ENCODE measurements around the gene RYR3.

Gene RYR3

GRCh38 chr15:33720952-33721351 lies 410.2 kb downstream of the RYR3 start:
- no peak overlapping the region for H3K4me3 ChIP-seq (ENCODE audit: low read length)
- H3K4me1 ChIP-seq (ENCODE audit: insufficient read depth, low read length) = no peaks in the 10 kb centered on the region
- H2AFZ ChIP-seq (ENCODE audit: low read depth, low read length) = no peak overlapping the region
- H3K36me3 ChIP-seq (ENCODE audit: insufficient read depth, low read length) = no peaks in the 10 kb centered on the region
- no peaks in the 10 kb centered on the region for H3K9me3 ChIP-seq (ENCODE audit: low read length)
- H3K27me3 ChIP-seq (ENCODE audit: insufficient read depth, low read length) = no peaks in the 10 kb centered on the region

GRCh38 chr15:33722005-33722672 lies 411.4 kb downstream of the RYR3 start:
- Histone ChIP-seq H3K36me3 (ENCODE audit: insufficient read depth, low read length) (no peaks in the 10 kb centered on the region), H3K4me3 (ENCODE audit: low read length) (no peak overlapping the region), H3K9me3 (ENCODE audit: low read length) (no peaks in the 10 kb centered on the region), H2AFZ (ENCODE audit: low read depth, low read length) (no peak overlapping the region), H3K4me1 (ENCODE audit: insufficient read depth, low read length) (no peaks in the 10 kb centered on the region), H3K27me3 (ENCODE audit: insufficient read depth, low read length) (no peaks in the 10 kb centered on the region)

DNA sequence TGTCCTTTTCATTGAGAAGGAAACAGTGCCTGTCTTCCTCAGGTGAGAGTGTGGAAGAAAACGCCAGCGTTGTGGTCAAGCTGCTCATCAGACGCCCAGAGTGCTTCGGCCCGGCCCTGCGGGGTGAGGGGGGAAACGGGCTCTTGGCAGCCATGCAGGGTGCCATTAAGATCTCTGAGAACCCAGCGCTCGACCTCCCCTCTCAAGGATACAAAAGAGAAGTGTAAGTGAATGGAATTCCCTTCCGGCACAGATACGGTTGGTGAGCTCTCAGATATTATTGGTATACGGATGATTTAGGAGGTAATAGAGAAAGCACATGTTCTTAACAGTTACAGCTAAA lies 411.9 kb downstream of the RYR3 start:
- no peaks in the 10 kb centered on the region for H3K9me3 ChIP-seq (ENCODE audit: low read length)
- no peaks in the 10 kb centered on the region for H3K36me3 ChIP-seq (ENCODE audit: insufficient read depth, low read length)
- H3K27me3 ChIP-seq (ENCODE audit: insufficient read depth, low read length) = no peaks in the 10 kb centered on the region
- H2AFZ ChIP-seq (ENCODE audit: low read depth, low read length) = no peak overlapping the region
- no peaks in the 10 kb centered on the region for H3K4me1 ChIP-seq (ENCODE audit: insufficient read depth, low read length)
- H3K4me3 ChIP-seq (ENCODE audit: low read length) = no peak overlapping the region

DNA sequence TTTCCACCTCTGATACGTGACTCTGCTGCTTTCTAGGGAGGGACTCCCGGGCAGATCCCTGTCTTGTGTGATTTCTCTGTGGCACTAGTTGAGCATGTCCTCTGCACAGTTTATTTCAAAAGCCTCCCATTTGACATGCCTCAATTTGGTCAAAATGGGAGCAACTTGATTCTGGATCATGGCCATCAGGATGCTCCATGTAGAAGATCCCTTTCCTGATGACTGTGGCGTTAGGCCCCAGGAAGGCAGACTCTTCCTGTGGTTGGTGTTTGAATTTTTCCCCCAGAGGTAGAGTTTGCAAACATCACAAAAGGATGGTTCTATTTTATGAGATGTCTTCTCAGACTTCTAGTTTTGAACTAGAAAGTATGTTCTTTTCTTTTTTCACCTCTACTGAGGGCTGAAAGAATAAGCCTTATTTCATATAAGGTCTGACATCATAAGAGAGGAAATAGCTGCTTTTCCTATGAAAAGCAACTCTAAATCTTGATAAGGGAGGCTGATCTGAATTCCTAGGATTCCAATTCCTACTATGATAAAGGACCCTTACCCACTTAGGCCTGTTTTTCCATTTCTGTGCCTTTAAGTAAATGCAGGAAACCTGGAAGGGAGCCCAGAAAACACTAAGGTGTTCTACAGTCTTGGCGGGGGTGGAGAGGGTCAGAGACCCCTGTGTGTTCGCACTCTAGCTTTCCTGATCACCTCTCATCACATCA lies 413.7 kb downstream of the RYR3 start:
- Histone ChIP-seq H3K27me3 (ENCODE audit: insufficient read depth, low read length) (no peaks in the 10 kb centered on the region), H3K36me3 (ENCODE audit: insufficient read depth, low read length) (no peaks in the 10 kb centered on the region), H3K4me1 (ENCODE audit: insufficient read depth, low read length) (no peaks in the 10 kb centered on the region), H3K4me3 (ENCODE audit: low read length) (no peak overlapping the region), H3K9me3 (ENCODE audit: low read length) (no peaks in the 10 kb centered on the region), H2AFZ (ENCODE audit: low read depth, low read length) (no peak overlapping the region)

- Histone ChIP-seq H3K4me1 (ENCODE audit: insufficient read depth, low read length) (no peaks in the 10 kb centered on the region), H2AFZ (ENCODE audit: low read depth, low read length) (no peak overlapping the region), H3K36me3 (ENCODE audit: insufficient read depth, low read length) (no peaks in the 10 kb centered on the region), H3K4me3 (ENCODE audit: low read length) (no peak overlapping the region), H3K27me3 (ENCODE audit: insufficient read depth, low read length) (no peaks in the 10 kb centered on the region), H3K9me3 (ENCODE audit: low read length) (no peaks in the 10 kb centered on the region)
Measured at GRCh38 chr15:33729653-33730052, 418.9 kb downstream of the RYR3 start.

- Histone ChIP-seq H3K36me3 (ENCODE audit: insufficient read depth, low read length) (no peaks in the 10 kb centered on the region), H3K4me3 (ENCODE audit: low read length) (no peak overlapping the region), H2AFZ (ENCODE audit: low read depth, low read length) (no peak overlapping the region), H3K4me1 (ENCODE audit: insufficient read depth, low read length) (no peaks in the 10 kb centered on the region), H3K9me3 (ENCODE audit: low read length) (no peaks in the 10 kb centered on the region), H3K27me3 (ENCODE audit: insufficient read depth, low read length) (no peaks in the 10 kb centered on the region)
Measured at GRCh38 chr15:33730815-33731214, 420.0 kb downstream of the RYR3 start.

GRCh38 chr15:33735143-33735542 lies 424.4 kb downstream of the RYR3 start:
- Histone ChIP-seq H3K4me1 (ENCODE audit: insufficient read depth, low read length) (no peaks in the 10 kb centered on the region), H3K9me3 (ENCODE audit: low read length) (no peaks in the 10 kb centered on the region), H3K27me3 (ENCODE audit: insufficient read depth, low read length) (no peaks in the 10 kb centered on the region), H2AFZ (ENCODE audit: low read depth, low read length) (no peak overlapping the region), H3K4me3 (ENCODE audit: low read length) (no peak overlapping the region), H3K36me3 (ENCODE audit: insufficient read depth, low read length) (no peaks in the 10 kb centered on the region)

DNA sequence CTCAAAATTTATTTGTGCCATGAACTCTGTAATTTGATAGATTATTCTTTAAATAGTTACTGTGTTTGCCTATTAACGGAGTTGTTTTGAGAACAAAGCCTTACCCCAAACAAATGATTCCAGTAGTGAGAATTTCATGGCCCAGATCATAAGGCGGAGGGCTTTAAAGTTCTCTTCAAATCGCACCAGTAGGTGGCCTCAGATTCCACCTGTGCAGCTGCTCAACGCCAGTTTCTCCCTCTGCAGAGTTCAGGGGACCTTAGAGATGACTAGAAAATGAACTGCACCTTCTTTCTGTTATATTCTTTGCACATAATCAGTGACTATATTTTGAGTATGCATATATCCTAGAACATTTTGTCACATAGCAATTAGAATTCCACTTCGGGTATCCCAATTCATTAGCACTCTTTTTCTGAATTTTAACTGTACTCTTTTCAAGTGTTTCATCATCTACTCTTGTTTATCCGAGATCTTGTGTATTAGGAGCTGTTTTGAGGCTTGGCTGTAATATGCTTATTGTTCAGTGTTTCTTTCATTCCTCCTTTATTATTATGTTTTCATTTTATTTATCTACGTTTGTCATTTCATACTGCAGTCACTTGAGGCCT lies 425.0 kb downstream of the RYR3 start:
- Histone ChIP-seq H3K4me1 (ENCODE audit: insufficient read depth, low read length) (no peaks in the 10 kb centered on the region), H3K9me3 (ENCODE audit: low read length) (no peaks in the 10 kb centered on the region), H3K27me3 (ENCODE audit: insufficient read depth, low read length) (no peaks in the 10 kb centered on the region), H2AFZ (ENCODE audit: low read depth, low read length) (no peak overlapping the region), H3K36me3 (ENCODE audit: insufficient read depth, low read length) (no peaks in the 10 kb centered on the region), H3K4me3 (ENCODE audit: low read length) (no peak overlapping the region)

DNA sequence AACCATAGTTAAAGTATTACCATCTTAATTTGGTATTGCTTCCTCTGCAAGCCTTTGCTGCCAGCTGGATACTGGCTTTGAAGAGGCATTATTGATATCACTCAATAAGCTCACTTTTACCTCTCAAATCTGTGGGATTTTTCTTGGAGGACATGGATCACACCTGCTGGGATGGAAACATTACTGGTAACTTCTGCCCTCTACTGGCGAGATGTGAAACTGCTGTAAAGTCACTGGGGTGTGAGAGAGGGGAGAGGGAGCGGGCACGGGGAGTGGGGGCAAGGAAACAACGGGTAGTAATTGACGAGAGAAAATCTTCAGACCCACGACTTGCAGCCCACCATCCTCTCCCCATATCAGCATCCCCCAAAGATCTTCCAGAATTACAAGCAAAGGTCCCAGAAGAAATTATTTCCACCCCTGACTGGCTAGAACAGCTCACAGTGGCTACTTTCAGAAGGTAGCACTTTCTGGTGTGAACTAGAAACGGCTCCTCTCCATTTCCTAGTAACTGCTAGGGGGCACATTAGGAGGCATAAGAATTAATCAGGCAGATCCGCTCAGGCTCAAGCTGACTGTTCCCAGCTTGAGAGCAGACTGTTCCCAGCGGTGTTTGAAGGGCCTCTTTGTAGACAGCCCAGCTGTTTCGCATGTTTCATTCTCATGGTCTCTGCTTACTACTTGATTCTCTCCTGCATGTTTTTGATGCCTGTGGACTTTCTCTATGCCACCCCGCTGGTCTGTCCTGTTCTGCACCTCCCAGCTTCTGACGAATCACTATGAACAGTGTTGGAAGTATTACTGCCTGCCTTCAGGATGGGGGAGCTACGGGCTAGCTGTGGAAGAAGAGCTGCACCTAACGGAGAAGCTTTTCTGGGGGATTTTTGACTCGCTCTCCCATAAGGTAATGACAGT lies 427.2 kb downstream of the RYR3 start:
- Histone ChIP-seq H3K4me1 (ENCODE audit: insufficient read depth, low read length) (no peaks in the 10 kb centered on the region), H3K27me3 (ENCODE audit: insufficient read depth, low read length) (no peaks in the 10 kb centered on the region), H2AFZ (ENCODE audit: low read depth, low read length) (no peak overlapping the region), H3K36me3 (ENCODE audit: insufficient read depth, low read length) (no peaks in the 10 kb centered on the region), H3K9me3 (ENCODE audit: low read length) (no peaks in the 10 kb centered on the region), H3K4me3 (ENCODE audit: low read length) (no peak overlapping the region)

DNA sequence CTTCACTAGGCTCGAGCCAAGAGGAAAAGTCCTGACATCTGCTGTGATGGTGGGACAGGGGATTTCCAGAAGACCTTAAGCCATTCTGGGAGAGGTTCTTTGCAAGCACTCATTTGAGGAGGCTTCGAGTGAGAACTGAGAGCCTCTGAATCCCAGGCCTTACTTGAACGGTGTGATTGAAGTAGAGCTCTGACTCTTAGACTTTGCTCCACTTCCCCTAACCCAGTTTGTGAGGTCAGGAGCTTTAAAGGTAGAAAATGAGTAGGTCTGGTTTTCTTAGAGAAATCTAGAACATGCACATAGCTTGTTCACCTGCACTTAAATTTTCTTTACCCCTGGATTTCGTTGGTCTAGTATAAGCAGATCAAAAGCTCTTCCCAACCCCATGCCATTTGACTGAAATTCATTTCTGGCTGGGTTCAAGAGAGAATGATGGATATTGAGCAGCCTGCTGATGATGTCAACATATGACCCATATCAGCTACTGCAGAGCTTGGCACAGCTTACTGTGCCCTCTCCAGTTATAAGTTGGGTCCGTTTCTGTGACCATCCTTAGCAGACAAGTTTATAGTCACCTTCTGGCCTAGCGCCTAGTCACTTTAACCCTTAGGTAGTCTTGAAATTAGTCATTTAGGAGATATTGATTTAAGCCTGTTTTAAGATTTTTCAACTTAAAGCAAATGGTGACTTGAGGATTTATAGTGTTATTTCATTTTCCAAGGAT lies 428.3 kb downstream of the RYR3 start:
- H3K4me3 ChIP-seq (ENCODE audit: low read length) = no peak overlapping the region
- H3K36me3 ChIP-seq (ENCODE audit: insufficient read depth, low read length) = no peaks in the 10 kb centered on the region
- no peaks in the 10 kb centered on the region for H3K27me3 ChIP-seq (ENCODE audit: insufficient read depth, low read length)
- H3K9me3 ChIP-seq (ENCODE audit: low read length) = no peaks in the 10 kb centered on the region
- H2AFZ ChIP-seq (ENCODE audit: low read depth, low read length) = no peak overlapping the region
- no peaks in the 10 kb centered on the region for H3K4me1 ChIP-seq (ENCODE audit: insufficient read depth, low read length)

DNA sequence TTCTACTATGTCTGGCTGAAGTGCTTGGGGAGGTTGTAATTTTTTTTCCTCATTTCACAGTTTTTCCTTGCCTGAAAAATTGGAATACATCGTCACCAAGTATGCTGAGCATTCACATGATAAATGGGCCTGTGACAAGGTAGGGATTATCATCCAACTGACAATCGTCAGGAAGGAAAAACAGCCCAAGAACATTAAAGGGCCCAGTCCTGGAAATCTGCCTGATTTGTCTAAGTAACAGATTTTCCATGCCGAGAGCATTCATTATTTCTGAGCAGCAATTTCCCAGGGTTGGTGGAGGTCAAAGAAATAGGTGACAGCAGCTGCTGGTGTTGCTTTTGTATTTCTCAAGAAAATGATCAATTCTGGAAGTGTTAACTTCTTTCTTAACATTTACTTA lies 431.5 kb downstream of the RYR3 start:
- Histone ChIP-seq H3K36me3 (ENCODE audit: insufficient read depth, low read length) (no peaks in the 10 kb centered on the region), H3K4me1 (ENCODE audit: insufficient read depth, low read length) (no peaks in the 10 kb centered on the region), H3K27me3 (ENCODE audit: insufficient read depth, low read length) (no peaks in the 10 kb centered on the region), H3K4me3 (ENCODE audit: low read length) (no peak overlapping the region), H3K9me3 (ENCODE audit: low read length) (no peaks in the 10 kb centered on the region), H2AFZ (ENCODE audit: low read depth, low read length) (no peak overlapping the region)

GRCh38 chr15:33742800-33743199 lies 432.0 kb downstream of the RYR3 start:
- Histone ChIP-seq H3K4me1 (ENCODE audit: insufficient read depth, low read length) (no peaks in the 10 kb centered on the region), H3K36me3 (ENCODE audit: insufficient read depth, low read length) (no peaks in the 10 kb centered on the region), H3K4me3 (ENCODE audit: low read length) (no peak overlapping the region), H3K9me3 (ENCODE audit: low read length) (no peaks in the 10 kb centered on the region), H2AFZ (ENCODE audit: low read depth, low read length) (no peak overlapping the region), H3K27me3 (ENCODE audit: insufficient read depth, low read length) (no peaks in the 10 kb centered on the region)

Measured in neuron (in vitro differentiated cells).